HG03103 (cell line): ENCODE results near the gene PARD6G.

Experiments
- ATAC-seq: cut with Tn5 transposase; IDR thresholded peaks from one replicate; pipeline ENCODE4 v1.9.1; 2021; ENCODE audit warnings: low read depth; ENCODE audit not compliant: unreplicated experiment

PARD6G gene

DNA sequence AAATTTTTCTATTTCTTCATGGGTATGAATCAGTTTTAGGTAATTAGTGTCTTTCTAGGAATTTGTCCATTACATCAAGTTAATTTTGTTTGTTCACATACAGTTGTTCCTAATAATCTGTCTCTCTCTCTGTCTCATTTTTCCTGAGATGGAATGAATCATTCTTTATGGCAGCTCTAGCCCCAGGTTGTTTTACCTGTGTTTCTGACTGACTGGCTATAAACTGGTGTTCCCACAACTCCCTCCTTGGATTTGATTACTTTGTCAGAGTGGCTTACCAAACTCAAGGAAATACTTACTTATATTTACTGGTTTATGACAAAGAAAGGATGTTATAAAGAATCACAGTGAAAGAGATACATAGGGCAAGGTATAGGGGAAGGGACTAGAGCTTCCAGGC, 123.2 kb downstream of the PARD6G start:
- ATAC-seq: no peak

DNA sequence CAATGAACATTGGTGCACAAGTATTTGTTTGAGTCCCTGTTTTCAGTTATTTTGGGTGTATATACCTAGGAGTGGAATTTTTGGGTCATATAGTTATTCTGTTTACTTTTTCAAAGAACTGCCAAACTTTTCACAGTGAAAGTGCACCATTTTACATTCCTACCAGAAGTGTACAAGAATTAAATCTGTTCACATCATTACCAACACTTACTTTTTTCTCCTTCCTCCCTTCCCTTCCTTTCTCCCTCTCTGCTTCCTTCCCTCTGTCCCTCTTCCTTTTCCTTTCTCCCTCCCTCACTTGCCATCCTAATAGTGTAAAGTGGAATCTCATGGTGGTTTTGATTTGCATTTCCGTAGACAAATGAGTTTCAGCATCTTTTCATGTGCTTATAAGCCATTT, 126.4 kb downstream of the PARD6G start:
- ATAC-seq: no peak

GRCh38 chr18:80119111-80119510, 128.2 kb downstream of the PARD6G start:
- no peak for ATAC-seq

GRCh38 chr18:80115035-80115434, 132.3 kb downstream of the PARD6G start:
- ATAC-seq: no peak

DNA sequence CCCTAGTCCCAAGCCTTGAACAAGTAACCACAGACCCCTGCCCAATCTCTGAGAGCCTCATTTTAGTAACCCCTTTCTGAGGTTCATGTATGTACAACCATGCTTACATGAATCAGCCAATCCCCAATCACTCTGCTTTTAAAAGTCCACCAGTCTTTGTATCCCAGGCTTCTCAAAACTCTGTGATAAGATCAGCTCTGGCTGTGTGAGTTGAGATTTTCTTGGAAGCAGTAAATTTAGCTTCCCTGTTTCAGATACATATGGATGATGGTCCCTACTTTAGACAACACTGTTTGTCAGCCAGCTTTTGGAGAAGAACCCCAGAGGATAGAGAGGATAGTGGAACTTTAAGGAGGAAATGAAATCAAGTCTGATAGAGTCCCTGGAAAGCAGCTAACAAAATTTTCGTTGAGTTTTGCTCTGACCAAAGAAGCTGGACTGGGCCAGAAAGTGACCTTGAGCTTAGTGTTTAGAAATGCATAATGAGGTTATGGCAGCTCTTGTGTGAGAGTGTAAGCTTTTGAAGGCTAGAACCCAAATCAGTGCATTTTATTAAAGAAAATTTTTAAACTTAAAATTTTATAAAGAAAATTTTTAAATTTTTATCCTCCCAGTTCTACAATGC, 134.6 kb downstream of the PARD6G start:
- no peak for ATAC-seq

- no peak for ATAC-seq
Observed at GRCh38 chr18:80109676-80110078, 137.6 kb downstream of the PARD6G start.

DNA sequence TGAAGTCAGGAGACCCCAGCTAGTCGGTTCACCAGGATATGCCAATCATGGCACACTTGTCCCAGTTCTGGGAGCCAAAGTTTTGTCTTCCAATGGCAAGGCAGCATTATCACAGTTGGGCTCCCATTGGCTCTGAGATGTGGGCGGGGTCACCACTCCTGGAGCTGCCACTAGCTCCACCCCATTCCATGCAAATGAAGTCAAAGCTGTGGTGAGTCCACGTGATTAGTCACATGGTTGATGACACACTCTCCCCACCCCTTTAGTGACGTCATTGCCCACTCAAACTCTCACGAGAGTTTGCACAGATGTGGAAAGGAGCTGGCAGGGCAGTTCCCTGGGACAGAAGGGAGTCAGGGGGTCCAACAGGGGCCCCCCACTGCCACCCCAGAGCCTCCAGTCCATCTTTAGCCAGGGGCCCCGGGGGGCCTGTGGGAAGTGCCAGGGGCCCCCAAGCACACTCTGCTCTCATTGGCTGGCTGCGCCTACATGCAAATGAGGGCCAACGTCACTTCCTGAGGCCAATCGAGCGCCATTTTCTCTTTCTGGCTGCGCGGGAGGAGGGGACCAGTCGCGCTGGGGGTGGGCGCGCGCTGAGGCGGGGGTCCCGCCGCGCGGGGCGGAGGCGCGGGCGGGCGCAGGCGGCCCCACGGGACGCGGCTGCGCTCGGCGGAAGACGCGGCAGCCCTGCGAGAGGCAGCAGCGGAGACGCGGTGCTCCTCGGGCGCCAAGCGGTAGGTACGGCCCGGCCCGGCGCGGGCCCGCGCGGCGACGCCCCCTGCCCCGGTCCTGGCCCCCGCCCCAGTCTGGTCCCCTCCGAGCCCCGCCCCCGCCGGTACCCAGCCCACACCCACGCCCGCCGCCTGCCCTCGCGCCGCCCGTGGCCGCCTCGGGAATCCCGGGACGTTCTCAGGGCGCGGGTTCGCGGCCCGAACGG, 138.3 kb downstream of the PARD6G start, which contains the start of gene ADNP2:
TSS of gene ADNP2 (plus strand) at position 524 of the 937 bp plus-strand sequence. CDS start 8,281 bp downstream, outside the sequence.
- peak; percentile 56 for ATAC-seq

DNA sequence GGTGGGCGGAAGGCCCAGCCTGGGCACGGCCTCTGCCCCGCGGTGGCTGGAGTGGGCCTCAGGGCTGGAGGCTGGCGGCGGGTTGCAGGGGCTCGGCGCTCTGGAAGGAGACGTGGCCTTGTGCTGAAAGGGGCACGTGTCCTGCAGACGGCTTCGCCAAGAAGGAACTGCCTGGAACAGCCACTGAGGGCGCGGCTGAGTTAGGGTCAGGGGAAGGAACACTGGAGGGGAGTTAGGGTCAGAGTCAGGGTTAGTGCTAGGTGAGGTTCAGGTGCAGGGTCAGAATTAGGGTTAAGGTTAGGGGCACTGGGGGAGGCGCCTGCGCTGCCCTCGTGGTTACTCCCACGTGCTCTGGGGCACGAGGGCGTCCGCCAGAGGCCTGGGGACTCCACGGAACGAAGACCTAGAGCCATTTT, 139.2 kb downstream of the PARD6G start:
- ATAC-seq: no peak

DNA sequence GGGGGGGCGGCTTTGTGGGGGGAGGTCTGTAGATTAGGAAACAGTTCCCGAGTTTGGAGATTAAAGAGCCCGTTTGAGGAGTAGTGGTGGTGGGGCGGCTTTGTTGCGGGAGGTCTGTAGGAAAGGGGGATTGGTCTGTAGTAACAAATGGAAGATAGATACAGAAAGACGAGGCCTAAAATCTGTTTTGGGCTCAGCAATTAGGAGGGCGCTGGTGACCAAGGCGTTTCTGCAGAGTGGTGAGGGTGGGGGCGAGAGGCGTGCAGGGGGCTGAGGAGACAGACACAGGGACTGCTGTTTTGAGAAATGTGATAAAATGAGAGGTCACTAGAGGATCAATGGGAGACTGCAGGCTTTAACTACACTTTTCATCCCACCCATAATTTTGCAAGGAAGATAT, 139.9 kb downstream of the PARD6G start:
- no peak for ATAC-seq
